ENCODE data around the gene DHX34.
"Not testable (repeated sequence)": the region's sequence is repeated elsewhere in the genome, so short reads cannot be mapped to it uniquely, and the experiment has no call there.

Gene DHX34

GRCh38 chr19:47343194-47343802, 5.8 kb upstream of the DHX34 start:
- no peaks in the 10 kb centered on the region for H3K9me2 ChIP-seq (ENCODE audit: low read depth, low read length)
- H3K9ac ChIP-seq (ENCODE audit: low read length), result no peak overlapping the region
- H3K27ac ChIP-seq (ENCODE audit: low read depth, low read length, poor library complexity, severe bottlenecking), result no peak overlapping the region
- H3K4me3 ChIP-seq (ENCODE audit: low read depth, low read length, poor library complexity, severe bottlenecking), result no peak overlapping the region
- no peaks in the 10 kb centered on the region for H4K20me1 ChIP-seq (ENCODE audit: insufficient read depth, low read length)
- peaks cover 7% of the 10 kb centered on the region; the same call in 1 of the 2 replicates for H3K27me3 ChIP-seq (ENCODE audit: insufficient read depth, low read length)
- H3K9me3 ChIP-seq (ENCODE audit: low read length), result no peaks in the 10 kb centered on the region
- no peak for TF ChIP-seq EZH2 (IDR thresholded peaks at IDR 0.05; ENCODE audit: borderline replicate concordance, low read length)
- no peak for TF ChIP-seq CTCF (IDR thresholded peaks at IDR 0.05; ENCODE audit: low read length)
- H3K36me3 ChIP-seq (ENCODE audit: insufficient read depth, low read length), result no peaks in the 10 kb centered on the region; the same call in 1 of the 2 replicates
- no peaks in the 10 kb centered on the region for H3K79me2 ChIP-seq (ENCODE audit: insufficient read depth, low read length)
- H3F3A ChIP-seq (ENCODE audit: insufficient read depth, low read length), result no peaks in the 10 kb centered on the region
- no peak overlapping the region for H2AFZ ChIP-seq (ENCODE audit: low read length)
- no peak overlapping the region for H3K4me2 ChIP-seq (ENCODE audit: low read length)
- peaks cover 8% of the 10 kb centered on the region for H3K4me1 ChIP-seq (ENCODE audit: insufficient read depth, low read length, severe bottlenecking)

GRCh38 chr19:47344425-47344824, 4.7 kb upstream of the DHX34 start:
- Histone ChIP-seq H3F3A (ENCODE audit: insufficient read depth, low read length) (no peaks in the 10 kb centered on the region), H2AFZ (ENCODE audit: low read length) (no peak overlapping the region), H3K4me2 (ENCODE audit: low read length) (no peak overlapping the region), H3K27me3 (ENCODE audit: insufficient read depth, low read length) (peaks cover 7% of the 10 kb centered on the region; the same call in 1 of the 2 replicates), H4K20me1 (ENCODE audit: insufficient read depth, low read length) (no peaks in the 10 kb centered on the region), H3K27ac (ENCODE audit: low read depth, low read length, poor library complexity, severe bottlenecking) (no peak overlapping the region), H3K9me2 (ENCODE audit: low read depth, low read length) (no peaks in the 10 kb centered on the region), H3K4me3 (ENCODE audit: low read depth, low read length, poor library complexity, severe bottlenecking) (no peak overlapping the region), H3K9me3 (ENCODE audit: low read length) (no peaks in the 10 kb centered on the region), H3K79me2 (ENCODE audit: insufficient read depth, low read length) (no peaks in the 10 kb centered on the region), H3K9ac (ENCODE audit: low read length) (no peak overlapping the region), H3K36me3 (ENCODE audit: insufficient read depth, low read length) (no peaks in the 10 kb centered on the region; the same call in 1 of the 2 replicates), H3K4me1 (ENCODE audit: insufficient read depth, low read length, severe bottlenecking) (peaks cover 14% of the 10 kb centered on the region)
- TF ChIP-seq EZH2 (IDR thresholded peaks at IDR 0.05; ENCODE audit: borderline replicate concordance, low read length), result no peak
- no peak for TF ChIP-seq CTCF (IDR thresholded peaks at IDR 0.05; ENCODE audit: low read length)

- H3K9ac ChIP-seq (ENCODE audit: low read length); H3K27me3 ChIP-seq (ENCODE audit: insufficient read depth, low read length); H3K9me2 ChIP-seq (ENCODE audit: low read depth, low read length); H2AFZ ChIP-seq (ENCODE audit: low read length); H3K4me3 ChIP-seq (ENCODE audit: low read depth, low read length, poor library complexity, severe bottlenecking); H3K4me2 ChIP-seq (ENCODE audit: low read length); H3F3A ChIP-seq (ENCODE audit: insufficient read depth, low read length); H4K20me1 ChIP-seq (ENCODE audit: insufficient read depth, low read length); H3K9me3 ChIP-seq (ENCODE audit: low read length); H3K36me3 ChIP-seq (ENCODE audit: insufficient read depth, low read length); H3K27ac ChIP-seq (ENCODE audit: low read depth, low read length, poor library complexity, severe bottlenecking): not testable (repeated sequence)
- H3K4me1 ChIP-seq (ENCODE audit: insufficient read depth, low read length, severe bottlenecking), result peaks cover 28% of the 10 kb centered on the region
- H3K79me2 ChIP-seq (ENCODE audit: insufficient read depth, low read length), result peaks cover 10% of the 10 kb centered on the region
Observed at GRCh38 chr19:47346024-47346423, 3.1 kb upstream of the DHX34 start.

- TF ChIP-seq CTCF (IDR thresholded peaks at IDR 0.05; ENCODE audit: low read length) (no peak), EZH2 (IDR thresholded peaks at IDR 0.05; ENCODE audit: borderline replicate concordance, low read length) (no peak)
- H3K4me3 ChIP-seq (ENCODE audit: low read depth, low read length, poor library complexity, severe bottlenecking), result no peak overlapping the region
- no peaks in the 10 kb centered on the region for H3F3A ChIP-seq (ENCODE audit: insufficient read depth, low read length)
- no peaks in the 10 kb centered on the region for H3K9me2 ChIP-seq (ENCODE audit: low read depth, low read length)
- no peaks in the 10 kb centered on the region for H3K27me3 ChIP-seq (ENCODE audit: insufficient read depth, low read length)
- H2AFZ ChIP-seq (ENCODE audit: low read length), result no peak overlapping the region
- peak overlapping the region; percentile 35; the same call in 1 of the 2 replicates for H3K4me2 ChIP-seq (ENCODE audit: low read length)
- H3K9me3 ChIP-seq (ENCODE audit: low read length), result no peaks in the 10 kb centered on the region
- peaks cover 42% of the 10 kb centered on the region for H3K36me3 ChIP-seq (ENCODE audit: insufficient read depth, low read length)
- peaks cover 36% of the 10 kb centered on the region for H3K4me1 ChIP-seq (ENCODE audit: insufficient read depth, low read length, severe bottlenecking)
- no peaks in the 10 kb centered on the region for H4K20me1 ChIP-seq (ENCODE audit: insufficient read depth, low read length)
- H3K79me2 ChIP-seq (ENCODE audit: insufficient read depth, low read length), result peaks cover 10% of the 10 kb centered on the region
- H3K27ac ChIP-seq (ENCODE audit: low read depth, low read length, poor library complexity, severe bottlenecking), result no peak overlapping the region
- no peak overlapping the region for H3K9ac ChIP-seq (ENCODE audit: low read length)
Observed at GRCh38 chr19:47350630-47351029, 1.5 kb downstream of the DHX34 start.

Measured in OCI-LY1 (cell line).